ENCODE results near the gene AASS.

DNA sequence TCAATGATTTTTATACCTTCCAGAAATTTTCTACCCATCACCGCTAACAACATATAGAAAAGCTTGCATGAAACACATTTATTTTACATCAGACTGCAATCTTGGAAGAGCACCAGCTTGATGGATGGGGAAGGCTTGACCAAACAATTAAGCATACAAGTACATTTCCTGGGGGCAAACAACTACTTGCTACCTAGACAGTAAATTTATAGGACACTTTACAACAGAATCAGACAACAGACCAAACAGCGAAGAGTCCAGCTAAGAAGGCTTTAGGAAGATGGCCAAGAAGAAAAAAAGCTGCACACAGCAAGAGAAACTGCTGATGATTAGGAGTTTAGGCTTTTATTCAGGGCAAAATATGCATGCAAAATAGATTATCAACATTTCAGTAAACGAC, 8.0 kb downstream of the AASS start:
- no peak for TF ChIP-seq EZH2phosphoT487 (IDR thresholded peaks at IDR 0.05; ENCODE audit: borderline replicate concordance, low read length)
- TF ChIP-seq, protein P1, sequence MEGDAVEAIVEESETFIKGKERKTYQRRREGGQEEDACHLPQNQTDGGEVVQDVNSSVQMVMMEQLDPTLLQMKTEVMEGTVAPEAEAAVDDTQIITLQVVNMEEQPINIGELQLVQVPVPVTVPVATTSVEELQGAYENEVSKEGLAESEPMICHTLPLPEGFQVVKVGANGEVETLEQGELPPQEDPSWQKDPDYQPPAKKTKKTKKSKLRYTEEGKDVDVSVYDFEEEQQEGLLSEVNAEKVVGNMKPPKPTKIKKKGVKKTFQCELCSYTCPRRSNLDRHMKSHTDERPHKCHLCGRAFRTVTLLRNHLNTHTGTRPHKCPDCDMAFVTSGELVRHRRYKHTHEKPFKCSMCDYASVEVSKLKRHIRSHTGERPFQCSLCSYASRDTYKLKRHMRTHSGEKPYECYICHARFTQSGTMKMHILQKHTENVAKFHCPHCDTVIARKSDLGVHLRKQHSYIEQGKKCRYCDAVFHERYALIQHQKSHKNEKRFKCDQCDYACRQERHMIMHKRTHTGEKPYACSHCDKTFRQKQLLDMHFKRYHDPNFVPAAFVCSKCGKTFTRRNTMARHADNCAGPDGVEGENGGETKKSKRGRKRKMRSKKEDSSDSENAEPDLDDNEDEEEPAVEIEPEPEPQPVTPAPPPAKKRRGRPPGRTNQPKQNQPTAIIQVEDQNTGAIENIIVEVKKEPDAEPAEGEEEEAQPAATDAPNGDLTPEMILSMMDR (conservative IDR thresholded peaks at IDR 0.05; ENCODE audit: low read depth, low read length), result no peak
